NCI-H146 (cell line): ENCODE measurements around the gene MMD2.
"Not testable (repeated sequence)": the region's sequence is repeated elsewhere in the genome, so short reads cannot be mapped to it uniquely, and the experiment has no call there.

Experiments used
- DNase-seq: peaks from one replicate; lab custom pipeline; 2025; lab: John Stamatoyannopoulos, UW

Gene MMD2

GRCh38 chr7:4894482-4894881, 64.5 kb downstream of the MMD2 start:
- DNase-seq = no peak

GRCh38 chr7:4893929-4894475, 65.0 kb downstream of the MMD2 start:
- no peak for DNase-seq

- DNase-seq = not testable (repeated sequence)
Observed at GRCh38 chr7:4893188-4893587, 65.8 kb downstream of the MMD2 start.

- not testable (repeated sequence) for DNase-seq
Observed at GRCh38 chr7:4891522-4891921, 67.5 kb downstream of the MMD2 start.

DNA sequence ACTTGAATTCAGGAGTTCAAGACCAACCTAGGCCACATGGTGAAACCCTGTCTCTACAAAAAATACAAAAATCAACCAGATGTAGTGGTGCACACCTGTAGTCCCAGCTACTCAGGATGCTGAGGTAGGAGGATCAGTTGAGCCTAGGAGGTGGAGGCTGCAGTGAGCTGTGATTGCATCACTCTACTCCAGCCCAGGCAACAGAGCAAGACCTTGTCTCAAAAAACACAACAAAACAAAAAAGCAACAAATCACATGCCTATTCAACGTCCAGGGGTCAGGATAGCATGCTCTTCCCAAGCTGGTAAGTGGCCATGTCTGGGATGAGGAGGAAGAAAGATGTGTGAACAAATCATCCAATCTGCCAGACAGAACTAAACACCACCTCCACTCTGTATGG, 69.3 kb downstream of the MMD2 start:
- DNase-seq = no peak

- DNase-seq = peak; percentile 52
Observed at GRCh38 chr7:4888161-4888560, 70.8 kb downstream of the MMD2 start.

GRCh38 chr7:4886671-4887070, 72.3 kb downstream of the MMD2 start:
- DNase-seq = no peak

DNA sequence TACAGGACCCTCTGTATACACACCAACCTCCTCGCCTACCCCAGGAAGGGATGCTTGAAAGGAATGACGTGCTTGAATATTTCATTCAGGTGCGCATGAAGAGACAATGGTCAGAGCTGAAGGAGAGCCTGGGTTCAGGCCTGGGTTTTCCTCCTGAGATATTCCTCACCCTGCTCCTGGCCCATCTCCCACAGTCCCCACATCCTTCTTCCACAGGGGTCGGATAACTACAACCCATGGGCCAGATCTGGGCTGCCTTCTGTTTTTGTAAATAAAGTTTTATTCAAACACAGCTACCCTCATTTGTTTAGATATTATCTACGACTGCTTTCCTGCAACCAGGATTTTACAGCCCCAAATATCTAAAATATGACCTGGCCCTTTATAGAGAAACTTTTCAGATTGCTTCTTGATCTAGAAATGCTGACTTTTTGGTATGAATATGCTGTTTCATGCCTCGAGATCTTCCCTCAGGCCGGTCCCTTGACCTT, 73.6 kb downstream of the MMD2 start:
- no peak for DNase-seq

- no peak for DNase-seq
Observed at GRCh38 chr7:4884164-4884563, 74.8 kb downstream of the MMD2 start.

- DNase-seq = peak; percentile 96
Observed at GRCh38 chr7:4883372-4884144, 75.4 kb downstream of the MMD2 start, which contains the start of gene RADIL. RADIL (minus strand) TSS chr7:4883716; CDS start chr7:4878139, 5,577 bp downstream.

GRCh38 chr7:4883033-4883371, 76.0 kb downstream of the MMD2 start:
- DNase-seq = no peak

- DNase-seq = peak; percentile 63
Observed at GRCh38 chr7:4882169-4883032, 76.6 kb downstream of the MMD2 start.

- DNase-seq = no peak
Observed at GRCh38 chr7:4880218-4880617, 78.8 kb downstream of the MMD2 start.

GRCh38 chr7:4879396-4880081, 79.4 kb downstream of the MMD2 start:
- DNase-seq = no peak

GRCh38 chr7:4878336-4879335, 80.4 kb downstream of the MMD2 start:
- DNase-seq = no peak

- no peak for DNase-seq
Observed at GRCh38 chr7:4876586-4876985, 82.4 kb downstream of the MMD2 start.

- no peak for DNase-seq
Observed at GRCh38 chr7:4875391-4875790, 83.6 kb downstream of the MMD2 start.

DNA sequence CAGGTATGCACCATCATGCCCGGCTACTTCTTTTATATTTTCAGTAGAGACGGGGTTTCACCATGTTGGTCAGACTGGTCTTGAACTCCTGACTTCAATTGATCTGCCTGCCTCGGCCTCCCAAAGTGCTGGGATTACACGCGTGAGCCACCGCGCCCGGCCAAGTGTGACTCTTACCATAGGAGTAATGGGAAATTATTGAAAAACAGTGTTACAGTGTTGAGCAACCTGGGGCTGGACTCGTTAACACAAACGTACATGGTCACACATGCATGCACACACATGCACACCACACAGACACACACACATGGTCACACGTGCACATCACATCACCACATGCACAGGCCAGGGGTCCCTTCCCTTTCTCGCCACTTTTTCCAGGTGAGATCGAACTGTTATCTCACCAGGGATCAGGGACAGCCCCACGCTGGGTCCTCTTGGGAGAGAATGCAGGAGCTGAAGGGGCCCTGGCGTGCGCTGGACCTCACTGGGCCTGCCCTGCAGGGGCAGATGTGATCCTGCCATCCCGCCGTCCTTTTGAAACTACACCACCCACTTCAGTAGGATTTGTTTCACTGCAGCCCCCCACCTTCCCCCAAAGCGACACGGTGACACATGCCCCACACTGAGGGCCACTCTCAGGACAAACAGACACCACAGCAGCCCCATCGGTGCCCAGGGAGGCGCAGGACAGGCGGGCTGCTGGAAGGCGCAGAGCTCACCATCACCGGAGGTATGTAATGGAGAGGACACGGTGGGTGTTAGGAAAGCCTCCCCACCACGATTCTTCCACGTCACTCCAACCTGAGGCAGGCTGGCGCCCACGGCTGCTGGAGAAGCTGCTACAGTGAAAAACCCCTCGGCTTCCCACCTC, 85.7 kb downstream of the MMD2 start:
- no peak for DNase-seq

GRCh38 chr7:4871930-4872675, 86.9 kb downstream of the MMD2 start:
- DNase-seq = no peak
